Measurements from ENCODE around the gene THNSL1. TPM values are rescaled to one million over a fixed set of nuclear protein-coding genes. Genes with fewer than 3 reads are reported as not detected.

Gene THNSL1
- total RNA-seq, 4 donors from 2014 or later: 1.3 to 17.2 (median 5.1) TPM

- Histone ChIP-seq H3K4me1 (no peaks in the 10 kb centered on the region), H3K9me3 (no peaks in the 10 kb centered on the region), H3K27ac (no peak overlapping the region), H3K4me3 (no peak overlapping the region), H3K36me3 (no peaks in the 10 kb centered on the region), H3K27me3 (no peaks in the 10 kb centered on the region)
- intact Hi-C loops (cut with DNase I; ENCODE audit: low total_unique reads): no loop called here
- TF ChIP-seq POLR2A (IDR thresholded peaks at IDR 0.05): no peak
- no peak for TF ChIP-seq CTCF (IDR thresholded peaks at IDR 0.05)
- no peak for DNase-seq
Observed at GRCh38 chr10:25063157-25063556, 46.7 kb downstream of the THNSL1 start.

- TF ChIP-seq CTCF (IDR thresholded peaks at IDR 0.05) (no peak), POLR2A (IDR thresholded peaks at IDR 0.05) (no peak)
- H3K36me3 ChIP-seq: no peaks in the 10 kb centered on the region
- H3K4me1 ChIP-seq: no peaks in the 10 kb centered on the region
- no peaks in the 10 kb centered on the region for H3K9me3 ChIP-seq
- intact Hi-C loops (cut with DNase I; ENCODE audit: low total_unique reads): no loop called here
- no peak overlapping the region for H3K4me3 ChIP-seq
- no peak overlapping the region for H3K27ac ChIP-seq
- no peak for DNase-seq
- no peaks in the 10 kb centered on the region for H3K27me3 ChIP-seq
Observed at GRCh38 chr10:25063644-25064043, 47.2 kb downstream of the THNSL1 start.

GRCh38 chr10:25064401-25064800, 48.0 kb downstream of the THNSL1 start:
- intact Hi-C loops (cut with DNase I; ENCODE audit: low total_unique reads): no loop called here
- TF ChIP-seq CTCF (IDR thresholded peaks at IDR 0.05) (no peak), POLR2A (IDR thresholded peaks at IDR 0.05) (no peak)
- Histone ChIP-seq H3K9me3 (no peaks in the 10 kb centered on the region), H3K4me1 (no peaks in the 10 kb centered on the region), H3K36me3 (no peaks in the 10 kb centered on the region), H3K27me3 (no peaks in the 10 kb centered on the region), H3K4me3 (no peak overlapping the region), H3K27ac (no peak overlapping the region)
- DNase-seq: no peak

GRCh38 chr10:25065761-25066476, 49.5 kb downstream of the THNSL1 start:
- no peaks in the 10 kb centered on the region for H3K36me3 ChIP-seq
- intact Hi-C loops (cut with DNase I; ENCODE audit: low total_unique reads): no loop called here
- no peak for DNase-seq
- H3K27me3 ChIP-seq: no peaks in the 10 kb centered on the region
- no peak for TF ChIP-seq POLR2A (IDR thresholded peaks at IDR 0.05)
- TF ChIP-seq CTCF (IDR thresholded peaks at IDR 0.05): no peak
- H3K27ac ChIP-seq: no peak overlapping the region
- no peaks in the 10 kb centered on the region for H3K4me1 ChIP-seq
- no peaks in the 10 kb centered on the region for H3K9me3 ChIP-seq
- no peak overlapping the region for H3K4me3 ChIP-seq

GRCh38 chr10:25068152-25069058, 52.0 kb downstream of the THNSL1 start:
- Histone ChIP-seq H3K4me3 (no peak overlapping the region), H3K27ac (no peak overlapping the region), H3K36me3 (no peaks in the 10 kb centered on the region), H3K9me3 (no peaks in the 10 kb centered on the region), H3K27me3 (no peaks in the 10 kb centered on the region), H3K4me1 (no peaks in the 10 kb centered on the region)
- TF ChIP-seq CTCF (IDR thresholded peaks at IDR 0.05) (no peak), POLR2A (IDR thresholded peaks at IDR 0.05) (no peak)
- intact Hi-C loops (cut with DNase I; ENCODE audit: low total_unique reads): no loop called here
- DNase-seq: no peak
